HepG2 (cell line): ENCODE results near the gene HPS6. TPM values are rescaled to one million over a fixed set of nuclear protein-coding genes. Genes with fewer than 3 reads are reported as not detected.

Source experiments
- ARNT2 ChIP-seq: sonication (generic); formaldehyde crosslinking; IDR thresholded peaks from 2 replicates; pipeline ENCODE4 v1.8.0; 2022; ENCODE audit warnings: mild to moderate bottlenecking, low read depth, missing genetic modification reagents, moderate library complexity
- GATA4 ChIP-seq: sonication (generic); IDR thresholded peaks from 2 replicates; pipeline ENCODE4 v1.6.1; 2016; ENCODE audit warnings: antibody characterized with exemption, low read depth, borderline replicate concordance
- NR2F6 ChIP-seq, 2 experiments: IDR thresholded peaks; 2 replicates each; pipeline ENCODE4 v1.6.1; 2016; ENCODE audit warnings: antibody characterized with exemption in 1 of 2, mild to moderate bottlenecking in 1 of 2
- PHF8 ChIP-seq: sonication (generic); formaldehyde crosslinking; IDR thresholded peaks from 2 replicates; pipeline ENCODE4 v1.5.0; 2020; ENCODE audit warnings: missing genetic modification reagents
- POLR2A ChIP-seq, 2 experiments: IDR thresholded peaks; 2 replicates each; pipeline ENCODE4 v1.6.1; 2011; ENCODE audit warnings: low read depth in 2 of 2, low read length in 2 of 2, mild to moderate bottlenecking in 1 of 2, moderate library complexity in 1 of 2; ENCODE audit not compliant: insufficient read depth in 1 of 2
- RARA ChIP-seq: IDR thresholded peaks from 2 replicates; pipeline ENCODE4 v1.6.1; 2016; ENCODE audit warnings: missing genetic modification reagents, missing compliant biosample characterization
- RERE ChIP-seq: IDR thresholded peaks from 2 replicates; pipeline ENCODE4 v1.6.1; 2016; ENCODE audit warnings: low read depth, missing genetic modification reagents, missing compliant biosample characterization
- SP4 ChIP-seq: sonication (generic); formaldehyde crosslinking; IDR thresholded peaks from 2 replicates; pipeline ENCODE4 v1.8.1; 2023; ENCODE audit warnings: mild to moderate bottlenecking, missing genetic modification reagents
- TGIF2 ChIP-seq: IDR thresholded peaks from 2 replicates; pipeline ENCODE4 v1.6.1; 2016; ENCODE audit warnings: control low read depth, missing compliant biosample characterization
- U2AF1 ChIP-seq: fragments of 200-400 bp; formaldehyde crosslinking; optimal IDR thresholded peaks from 2 replicates; pipeline ENCODE3; 2017; ENCODE audit warnings: mild to moderate bottlenecking, low read depth, low read length
- ZNF383 ChIP-seq: sonication (generic); formaldehyde crosslinking; IDR thresholded peaks from 2 replicates; pipeline ENCODE4 v1.4.0; 2020; ENCODE audit warnings: missing genetic modification reagents, mild to moderate bottlenecking, borderline replicate concordance
- ZNF646 ChIP-seq: sonication (generic); formaldehyde crosslinking; IDR thresholded peaks from 2 replicates; pipeline ENCODE4 v1.9.0; 2021; ENCODE audit warnings: mild to moderate bottlenecking, missing genetic modification reagents
- ZNF770 ChIP-seq: sonication (generic); formaldehyde crosslinking; IDR thresholded peaks from 2 replicates; pipeline ENCODE4 v1.5.0; 2020; ENCODE audit warnings: mild to moderate bottlenecking, missing genetic modification reagents
- polyA plus RNA-seq, 8 experiments: library from polyadenylated mRNA; depleted of rRNA in 3 of 8; stranded (reverse) in 7 of 8; unstranded in 1 of 8; fragments of >200 nt; fragmentation: Illumina TruSeq in 4 of 8; extraction: Trizol in 4 of 8; gene quantifications; 2 replicates each; pipeline versions ENCODE4 v1.2.1 to v1.2.3, GENCODE V29; 2011 to 2016; ENCODE audit warnings: low read depth in 4 of 8, missing spikeins in 1 of 8, mixed read lengths in 1 of 8; ENCODE audit not compliant: insufficient read depth in 1 of 8
- total RNA-seq, 5 experiments: library from RNA; depleted of rRNA; stranded (reverse); fragments of >200 nt; fragmentation: Illumina TruSeq; extraction: Trizol; gene quantifications; 2 replicates each; pipeline ENCODE4 v1.2.3, GENCODE V29; 2016; ENCODE audit warnings: low read depth in 1 of 5

HPS6 gene
- total and polyA plus RNA-seq, 2 of the 13 experiments (the other 11 are each of a cell fraction or from before 2014, with no cell fraction given): 2.9 to 14.9 TPM

- TF ChIP-seq SP4 (CRISPR knock-in tag): peak; percentile 64
- TF ChIP-seq RERE (CRISPR knock-in tag): 0 out of 2 replicates have a peak, but pooled peaks have one; percentile 24
- TF ChIP-seq ZNF770: 0 out of 2 replicates have a peak, but pooled peaks have one; percentile 48
- TF ChIP-seq PHF8: peak; percentile 74; the same call in 1 of the 2 replicates
- TF ChIP-seq RARA: 0 out of 2 replicates have a peak, but pooled peaks have one; percentile 20
- peak; percentile 69 for TF ChIP-seq U2AF1
- TF ChIP-seq TGIF2 (CRISPR knock-in tag): peak; percentile 24; the same call in 1 of the 2 replicates
- peak; percentile 63; the same call in 1 of the 2 replicates for TF ChIP-seq GATA4
- TF ChIP-seq ZNF383 (CRISPR knock-in tag): no peak
- TF ChIP-seq POLR2A (IDR thresholded peaks at IDR 0.05; ENCODE audit: insufficient read depth in 1 of 2, low read depth in 2 of 2, low read length in 2 of 2): peak; percentile 67 to 94
- TF ChIP-seq ZNF646: no peak
- 0 out of 2 replicates have a peak, but pooled peaks have one; percentile 30 for TF ChIP-seq ARNT2 (CRISPR knock-in tag)
- TF ChIP-seq NR2F6 (IDR thresholded peaks at IDR 0.05): no peak
- TF ChIP-seq NR2F6 (CRISPR knock-in tag; IDR thresholded peaks at IDR 0.05): peak; percentile 47; the same call in 1 of the 2 replicates
Observed at GRCh38 chr10:102114861-102115618, 49.9 kb downstream of the HPS6 start (continued).
